Breast epithelium (tissue), 3 donors: ENCODE results near the gene LHFPL3.

ENCODE experiments used
- CTCF ChIP-seq, 3 donors: fragments of 450-650 bp; IDR thresholded peaks; one replicate each; pipeline ENCODE4 v1.5.1; 2016 to 2017; ENCODE audit warnings: antibody characterized with exemption in 3 of 3, mild to moderate bottlenecking in 3 of 3, moderate library complexity in 3 of 3
- POLR2A ChIP-seq: fragments of 450-650 bp; IDR thresholded peaks from one replicate; pipeline ENCODE4 v1.6.1; 2016; ENCODE audit warnings: antibody characterized with exemption, mild to moderate bottlenecking, moderate library complexity

DNA sequence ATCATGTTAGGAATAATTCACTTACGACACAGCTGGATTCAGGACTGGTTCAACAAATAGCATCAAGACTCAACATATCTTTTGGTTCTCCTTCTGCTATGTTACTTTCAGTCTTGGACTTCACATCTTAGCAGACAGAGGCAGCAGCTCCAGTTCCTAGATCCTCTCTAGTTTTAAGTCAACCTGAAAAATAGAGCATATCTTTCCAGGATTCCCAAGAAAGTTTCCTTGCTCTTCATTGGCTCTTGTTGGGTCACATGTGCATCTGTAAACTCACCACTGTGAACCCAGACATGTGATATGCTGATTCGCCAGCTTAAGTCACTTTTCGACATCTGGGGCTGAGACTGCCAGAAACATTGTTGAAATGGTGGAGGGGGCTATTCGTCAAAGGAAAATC, 475.5 kb downstream of the LHFPL3 start:
- TF ChIP-seq CTCF (IDR thresholded peaks at IDR 0.05): no peak
- no peak for TF ChIP-seq POLR2A
